IMR-90 (cell line): ENCODE results near the gene PLXNB3. TPM values are rescaled to one million over a fixed set of nuclear protein-coding genes. Genes with fewer than 3 reads are reported as not detected.

Source experiments
- ATAC-seq: fragments of 200-7000 bp; cut with Tn5 transposase; 2 replicates; pipeline ENCODE4 v1.9.1; 2020; ENCODE audit warnings: low read depth, mild to moderate bottlenecking, moderate library complexity
- BruUV-seq: library from RNA; stranded (reverse); fragments of 400-500 nt; replicated peaks from 2 replicates; lab custom pipeline; 2021; lab: Mats Ljungman, UMichigan
- CTCF ChIA-PET: fragments of 300-600 bp; formaldehyde crosslinking; extraction: SDS; loops from one replicate; lab custom pipeline; 2021; ENCODE audit warnings: antibody characterized with exemption; lab: Yijun Ruan, JAX
- POLR2A ChIA-PET: fragments of 300-600 bp; sonication (Branson Sonifier 250); formaldehyde crosslinking; loops from one replicate; lab custom pipeline; 2022; ENCODE audit warnings: antibody characterized with exemption; ENCODE audit not compliant: unreplicated experiment; lab: Charles Lee
- DNase-seq: peaks from one replicate; pipeline ENCODE4 v3.0.0; 2013
- H2AFZ ChIP-seq: replicated peaks from 2 replicates; pipeline ENCODE3; 2013; ENCODE audit warnings: low read length, mild to moderate bottlenecking; ENCODE audit not compliant: poor library complexity
- H2AK5ac ChIP-seq: 2 replicates; pipeline ENCODE4 v1.6.1; 2013; ENCODE audit warnings: low read depth, low read length, inconsistent platforms
- H2AK9ac ChIP-seq: replicated peaks from 2 replicates; pipeline ENCODE3; 2013; ENCODE audit warnings: mild to moderate bottlenecking, low read depth, low read length, moderate library complexity; ENCODE audit not compliant: poor library complexity
- H2BK120ac ChIP-seq: 2 replicates; pipeline ENCODE4 v1.6.1; 2013; ENCODE audit warnings: low read depth, low read length, inconsistent platforms
- H2BK15ac ChIP-seq: 3 replicates; pipeline ENCODE4 v1.6.1; 2013; ENCODE audit warnings: low read depth, low read length, inconsistent platforms
- H2BK20ac ChIP-seq: 2 replicates; pipeline ENCODE4 v1.6.1; 2013; ENCODE audit warnings: low read depth, mild to moderate bottlenecking, inconsistent platforms, low read length, moderate library complexity
- H2BK5ac ChIP-seq: 2 replicates; pipeline ENCODE4 v1.6.1; 2013; ENCODE audit warnings: mild to moderate bottlenecking, low read depth, low read length, inconsistent platforms; ENCODE audit not compliant: poor library complexity, severe bottlenecking
- H3K14ac ChIP-seq: replicated peaks from 2 replicates; pipeline ENCODE4 v1.6.1; 2013; ENCODE audit warnings: low read depth, low read length, inconsistent platforms
- H3K18ac ChIP-seq: 2 replicates; pipeline ENCODE4 v1.6.1; 2013; ENCODE audit warnings: low read depth, low read length, control low read depth
- H3K23ac ChIP-seq: 2 replicates; pipeline ENCODE4 v1.6.1; 2013; ENCODE audit warnings: low read depth, low read length, inconsistent platforms
- H3K27ac ChIP-seq: 2 replicates; pipeline ENCODE4 v1.5.1; 2013; ENCODE audit warnings: mild to moderate bottlenecking, control low read depth, low read length; ENCODE audit not compliant: insufficient read depth
- H3K27me3 ChIP-seq: 2 replicates; pipeline ENCODE4 v1.6.1; 2013; ENCODE audit warnings: low read length; ENCODE audit not compliant: control insufficient read depth, insufficient read depth
- H3K36me3 ChIP-seq: 2 replicates; pipeline ENCODE4 v1.6.1; 2013; ENCODE audit warnings: low read length, mixed read lengths; ENCODE audit not compliant: control insufficient read depth, insufficient read depth
- H3K4ac ChIP-seq: 2 replicates; pipeline ENCODE4 v1.6.1; 2013; ENCODE audit warnings: low read depth, low read length, inconsistent platforms
- H3K4me1 ChIP-seq: 2 replicates; pipeline ENCODE4 v1.6.1; 2013; ENCODE audit warnings: low read length, mixed read lengths; ENCODE audit not compliant: control insufficient read depth, insufficient read depth
- H3K4me2 ChIP-seq: 2 replicates; pipeline ENCODE4 v1.6.1; 2013; ENCODE audit warnings: low read depth, mild to moderate bottlenecking, control low read depth, low read length, moderate library complexity
- H3K4me3 ChIP-seq: 2 replicates; pipeline ENCODE4 v1.5.1; 2013; ENCODE audit warnings: low read depth, mild to moderate bottlenecking, control low read depth, low read length, moderate library complexity; ENCODE audit not compliant: insufficient read depth
- H3K56ac ChIP-seq: 2 replicates; pipeline ENCODE4 v1.6.1; 2013; ENCODE audit warnings: low read length, inconsistent platforms; ENCODE audit not compliant: insufficient read depth; ENCODE audit errors: extremely low read depth
- H3K79me1 ChIP-seq, 2 experiments: 2 replicates each; pipeline ENCODE4 v1.6.1; 2013; ENCODE audit warnings: low read length in 2 of 2, inconsistent platforms in 1 of 2, low read depth in 1 of 2
- H3K9ac ChIP-seq: 2 replicates; pipeline ENCODE4 v1.6.1; 2013; ENCODE audit warnings: low read depth, low read length, control low read depth
- H3K9me1 ChIP-seq: 2 replicates; pipeline ENCODE4 v1.6.1; 2013; ENCODE audit warnings: low read length, inconsistent platforms; ENCODE audit not compliant: insufficient read depth
- H3K9me3 ChIP-seq: 2 replicates; pipeline ENCODE4 v1.6.1; 2013; ENCODE audit warnings: low read length; ENCODE audit not compliant: control insufficient read depth, insufficient read depth
- H4K20me1 ChIP-seq: 2 replicates; pipeline ENCODE4 v1.6.1; 2013; ENCODE audit warnings: low read length, inconsistent platforms; ENCODE audit not compliant: insufficient read depth
- H4K5ac ChIP-seq: 2 replicates; pipeline ENCODE4 v1.6.1; 2013; ENCODE audit warnings: mild to moderate bottlenecking, low read depth, low read length, control low read depth
- H4K8ac ChIP-seq, 2 experiments: 2 replicates each; pipeline ENCODE4 v1.6.1; 2013; ENCODE audit warnings: low read depth in 2 of 2, low read length in 2 of 2, control low read depth in 1 of 2, inconsistent platforms in 1 of 2
- H4K91ac ChIP-seq: 2 replicates; pipeline ENCODE4 v1.6.1; 2013; ENCODE audit warnings: low read depth, low read length, inconsistent platforms; ENCODE audit not compliant: insufficient read depth
- BHLHE40 ChIP-seq: fragments of 150-350 bp; IDR thresholded peaks from 2 replicates; pipeline ENCODE4 v1.6.1; 2016; ENCODE audit warnings: mild to moderate bottlenecking, low read depth, low read length
- CTCF ChIP-seq: conservative IDR thresholded peaks from 2 replicates; pipeline ENCODE4 v1.5.1; 2012; ENCODE audit warnings: mild to moderate bottlenecking, low read depth, low read length, improper control_type of control experiment
- MAZ ChIP-seq: IDR thresholded peaks from 2 replicates; pipeline ENCODE4 v1.6.1; 2012; ENCODE audit warnings: low read depth, mild to moderate bottlenecking, low read length, improper control_type of control experiment, moderate library complexity, borderline replicate concordance
- NFE2L2 ChIP-seq: fragments of 150-350 bp; IDR thresholded peaks from 2 replicates; pipeline ENCODE4 v1.6.1; 2016; ENCODE audit warnings: low read depth, mild to moderate bottlenecking, low read length
- RCOR1 ChIP-seq: IDR thresholded peaks from 2 replicates; pipeline ENCODE4 v1.6.1; 2012; ENCODE audit warnings: mild to moderate bottlenecking, low read length, improper control_type of control experiment; ENCODE audit not compliant: insufficient replicate concordance
- RFX5 ChIP-seq: IDR thresholded peaks from 2 replicates; pipeline ENCODE4 v1.8.0; 2012; ENCODE audit warnings: low read depth, mild to moderate bottlenecking, low read length, moderate library complexity
- WGBS, 2 experiments: methylation state at CpG; one replicate each; pipeline versions ENCODE4 v1.1.5 to v1.1.7; 2013; ENCODE audit warnings: missing lambda C conversion rate in 2 of 2; ENCODE audit not compliant: insufficient read length in 1 of 2; ENCODE audit errors: extremely low coverage in 2 of 2; 5-methylcytosine and 5-hydroxymethylcytosine counted together
- dilution Hi-C: fragments of 300-500 bp; cut with HindIII; formaldehyde crosslinking; loops from one replicate; pipeline ENCODE4 v1.14.3; 2018; ENCODE audit warnings: low sequenced_read_pairs; ENCODE audit not compliant: unreplicated experiment
- in situ Hi-C: fragments of 300-500 bp; cut with MboI; formaldehyde crosslinking; loops from 3 replicates; pipeline ENCODE4 v1.14.3; 2019; ENCODE audit warnings: low sequenced_read_pairs, inconsistent platforms, mixed read lengths
- intact Hi-C: fragments of 100-400 bp; cut with micrococcal nuclease; formaldehyde crosslinking; loops from 2 replicates; pipeline ENCODE4 v1.10.0; 2022
- polyA plus RNA-seq, 3 experiments: library from polyadenylated mRNA; depleted of rRNA; stranded (reverse); fragments of >200 nt; gene quantifications; 2 replicates each; pipeline ENCODE4 v1.2.3, GENCODE V29; 2012; ENCODE audit warnings: low replicate concordance in 1 of 3
- total RNA-seq: library from RNA; depleted of rRNA; stranded (reverse); fragments of >200 nt; gene quantifications from 2 replicates; pipeline ENCODE4 v1.2.3, GENCODE V29; 2012

The PLXNB3 gene
- total and polyA plus RNA-seq, 2 of the 4 experiments (the other 2 are of a cell fraction) = 0.36 to 22.3 TPM

- no peak overlapping the region for H3K56ac ChIP-seq
- H3K9ac ChIP-seq = no peak overlapping the region
- ChIA-PET POLR2A (no interaction called here), CTCF (no interaction called here)
- intact Hi-C loops (no loop called here), dilution Hi-C loops (no loop called here), in situ Hi-C loops (loop anchor here (10.0 kb wide), 1 partner anchor 203 kb away; no protein-coding TSS in a partner anchor)
- H2AK5ac ChIP-seq = no peak overlapping the region
- H4K5ac ChIP-seq = no peak overlapping the region
- no peak overlapping the region for H2AK9ac ChIP-seq
- H2BK20ac ChIP-seq = no peak overlapping the region
- no peak overlapping the region for H3K4ac ChIP-seq
- no peaks in the 10 kb centered on the region; the same call in 1 of the 2 replicates for H4K20me1 ChIP-seq
- no peak overlapping the region for H3K27ac ChIP-seq
- H4K91ac ChIP-seq = no peak overlapping the region
- H3K36me3 ChIP-seq = no peaks in the 10 kb centered on the region
- H2BK5ac ChIP-seq = no peak overlapping the region
- H3K79me1 ChIP-seq = peaks cover 0 to 17% of the 10 kb centered on the region in 2 experiments; a peak in 2 of 4 replicates
- BruUV-seq = no TSS peak
- no peak for ATAC-seq
- peak overlapping the region; percentile 43 for H2AFZ ChIP-seq
- no peak for DNase-seq
- no peak overlapping the region for H3K23ac ChIP-seq
- no peaks in the 10 kb centered on the region for H3K9me1 ChIP-seq
- no peaks in the 10 kb centered on the region for H3K27me3 ChIP-seq
- no peak overlapping the region for H4K8ac ChIP-seq
- TF ChIP-seq NFE2L2 = no peak
- TF ChIP-seq MAZ = no peak
- no peak for TF ChIP-seq CTCF
- no peak for TF ChIP-seq RCOR1
- no peak for TF ChIP-seq BHLHE40
- TF ChIP-seq RFX5 = no peak
- 75% methylated on average over 8 of the region's 15 CpGs; no CpG with 5 or more reads in 1 of the 2 experiments for WGBS, 2 experiments
- no peak overlapping the region for H2BK120ac ChIP-seq
- no peak overlapping the region for H3K18ac ChIP-seq
- peaks cover 16% of the 10 kb centered on the region for H3K4me1 ChIP-seq
- no peak overlapping the region for H3K4me3 ChIP-seq
- H2BK15ac ChIP-seq = no peak overlapping the region
- no peaks in the 10 kb centered on the region; the same call in 1 of the 2 replicates for H3K9me3 ChIP-seq
- H3K4me2 ChIP-seq = no peak overlapping the region
- no peak overlapping the region for H3K14ac ChIP-seq
Measured at GRCh38 chrX:153761863-153762262, 2.2 kb upstream of the PLXNB3 start.
